22Rv1 (cell line): ENCODE measurements around the gene NRN1.

ENCODE experiments used
- H3K27ac ChIP-seq: fragments of 450-650 bp; 2 replicates; pipeline ENCODE4 v1.5.1; 2017
- CTCF ChIP-seq: fragments of 450-650 bp; IDR thresholded peaks from 2 replicates; pipeline ENCODE4 v1.5.1; 2017; ENCODE audit warnings: mild to moderate bottlenecking
- ZFX ChIP-seq: fragments of 450-650 bp; IDR thresholded peaks from 2 replicates; pipeline ENCODE4 v1.6.1; 2017; ENCODE audit warnings: antibody characterized with exemption, borderline replicate concordance

The NRN1 gene

GRCh38 chr6:6005051-6006005 lies 1.4 kb downstream of the NRN1 start:
- TF ChIP-seq ZFX (no peak), CTCF (no peak)
- H3K27ac ChIP-seq = no peak overlapping the region

DNA sequence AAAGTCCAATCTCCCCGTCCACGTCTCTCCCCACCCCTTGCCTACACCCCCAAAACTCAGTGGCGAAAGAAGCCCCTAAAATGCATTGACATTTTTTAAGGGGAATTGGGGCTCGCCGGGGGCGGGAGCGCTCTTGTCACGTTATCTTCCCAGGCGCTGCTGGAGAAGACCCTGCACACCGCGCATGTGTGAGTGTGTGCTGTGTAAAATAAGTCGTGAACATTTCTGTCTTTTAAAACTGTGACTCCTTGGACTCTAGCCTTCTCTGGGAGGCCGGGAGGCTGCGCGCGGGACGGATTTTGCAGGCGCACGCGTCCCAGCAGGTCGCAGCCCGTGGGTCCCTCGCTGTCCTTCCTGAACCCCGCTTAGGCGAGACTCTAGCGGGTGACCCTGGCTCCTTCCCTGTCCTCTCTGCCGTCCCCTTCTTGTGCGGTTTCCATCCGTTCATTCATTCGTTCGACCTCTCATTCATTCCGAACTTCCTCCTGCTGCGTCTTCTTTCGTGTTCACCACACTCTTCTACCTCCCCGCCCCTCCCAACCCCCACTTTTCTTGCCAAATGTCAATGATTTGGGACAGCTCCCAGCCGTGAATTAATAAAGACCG lies 2.2 kb downstream of the NRN1 start:
- no peak overlapping the region for H3K27ac ChIP-seq
- no peak for TF ChIP-seq CTCF
- TF ChIP-seq ZFX = no peak

DNA sequence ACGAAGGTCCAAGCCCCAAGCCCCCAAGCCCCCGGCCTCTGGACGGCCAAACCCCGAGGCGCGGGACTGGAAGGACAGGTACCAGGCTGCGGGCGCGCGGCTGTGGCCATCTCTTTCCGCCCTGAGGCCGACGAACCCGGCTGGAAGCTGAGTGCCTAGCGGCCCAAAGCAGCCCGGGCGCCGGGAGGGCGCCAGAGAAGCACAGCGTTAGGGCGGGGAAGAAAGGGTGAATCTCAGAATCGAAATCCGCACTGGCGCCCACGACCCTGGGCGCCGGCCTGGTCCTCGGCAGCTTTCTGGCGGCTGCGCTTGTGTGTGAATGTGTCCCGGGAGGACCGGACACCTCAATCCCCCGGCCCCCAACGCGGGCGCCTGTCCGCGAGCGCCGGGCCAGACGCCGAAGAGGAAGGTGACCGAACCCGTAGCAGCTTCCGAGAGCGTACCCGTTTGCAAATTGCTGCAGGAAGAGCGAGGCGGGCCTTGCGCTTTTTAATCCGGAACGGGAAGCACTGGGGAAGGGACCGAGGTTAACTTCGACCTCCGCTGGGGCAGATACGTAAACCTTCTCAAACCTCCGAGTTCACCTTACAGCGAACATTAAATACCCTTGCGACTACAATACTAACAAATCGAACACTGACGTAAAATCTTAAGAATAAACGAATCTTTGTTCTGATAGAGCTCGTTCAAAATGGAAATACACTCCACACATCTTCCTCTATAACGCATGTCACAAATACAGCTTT lies 2.9 kb downstream of the NRN1 start:
- TF ChIP-seq ZFX (no peak), CTCF (no peak)

GRCh38 chr6:6002848-6003620 lies 3.7 kb downstream of the NRN1 start:
- TF ChIP-seq CTCF = no peak
- TF ChIP-seq ZFX = no peak
- H3K27ac ChIP-seq = no peak overlapping the region

More for the DNA sequence above, 2.9 kb downstream of the NRN1 start:
- H3K27ac ChIP-seq = no peak overlapping the region

GRCh38 chr6:6002005-6002847 lies 4.5 kb downstream of the NRN1 start:
- H3K27ac ChIP-seq = no peak overlapping the region
- TF ChIP-seq CTCF (no peak), ZFX (no peak)

GRCh38 chr6:6001443-6001842 lies 5.3 kb downstream of the NRN1 start:
- H3K27ac ChIP-seq = no peak overlapping the region
- TF ChIP-seq CTCF (no peak), ZFX (no peak)
